ENCODE data around the gene DOCK4.

DOCK4 gene

DNA sequence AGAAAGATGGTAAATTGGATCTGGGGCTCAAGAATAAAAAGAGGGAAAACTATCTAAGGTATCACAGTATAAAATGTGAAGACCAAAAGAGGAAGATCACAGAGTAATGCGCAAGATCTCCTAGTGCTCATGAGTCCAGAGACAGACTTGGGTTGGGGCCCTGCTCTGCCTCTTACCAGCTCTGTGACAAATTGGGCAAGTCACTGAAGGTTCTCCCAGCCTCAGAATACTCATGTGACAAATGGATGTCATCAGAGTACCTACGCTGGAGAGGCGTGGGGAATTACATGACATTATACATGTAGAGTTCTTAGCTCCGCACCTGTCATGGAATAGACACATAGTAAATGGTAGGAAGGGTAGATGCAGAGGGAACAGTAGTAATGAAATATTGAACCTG is 124.4 kb downstream of the DOCK4 start:
- in situ Hi-C loops (cut with MboI; ENCODE audit: low sequenced_read_pairs), result no loop called here

DNA sequence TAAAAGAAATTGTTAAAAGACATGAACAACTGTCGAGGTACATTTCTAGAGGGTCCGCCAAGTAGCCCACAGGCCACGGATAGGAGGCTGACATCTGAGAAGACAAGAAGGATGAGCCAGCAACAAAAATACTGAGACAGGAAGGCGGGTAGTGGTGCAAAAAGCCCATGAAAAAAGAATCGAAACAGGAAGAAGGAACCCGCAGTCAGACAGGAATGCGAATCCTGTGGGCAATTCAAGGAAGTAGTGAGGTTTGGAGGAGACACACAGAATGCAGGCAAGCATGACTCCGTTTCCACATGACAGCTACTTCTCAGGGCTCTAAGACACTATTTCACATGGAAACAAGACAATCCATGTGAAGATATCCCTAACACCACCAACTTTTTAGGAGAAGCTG is 125.2 kb downstream of the DOCK4 start:
- in situ Hi-C loops (cut with MboI; ENCODE audit: low sequenced_read_pairs), result no loop called here

GRCh38 chr7:112080441-112080840 is 125.8 kb downstream of the DOCK4 start:
- in situ Hi-C loops (cut with MboI; ENCODE audit: low sequenced_read_pairs), result no loop called here

GRCh38 chr7:112079673-112080072 is 126.5 kb downstream of the DOCK4 start:
- in situ Hi-C loops (cut with MboI; ENCODE audit: low sequenced_read_pairs), result no loop called here

DNA sequence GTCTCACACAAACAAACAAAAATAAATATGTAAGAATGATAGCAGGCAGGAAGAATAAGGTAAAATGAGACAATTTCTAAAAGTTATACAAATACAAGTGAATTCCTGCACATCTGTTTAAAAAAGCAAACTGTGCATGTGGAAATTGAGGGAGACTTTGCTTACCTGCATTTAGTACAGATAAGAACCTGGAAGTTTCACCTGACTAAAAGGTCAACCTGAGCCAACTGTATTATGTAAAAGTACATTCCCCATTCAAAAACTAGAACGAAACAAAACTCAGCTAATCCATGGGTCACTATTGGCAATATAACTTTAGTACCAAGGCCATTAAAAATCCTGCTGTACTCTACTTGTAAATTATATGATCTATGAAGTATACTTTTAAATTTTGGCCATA is 127.1 kb downstream of the DOCK4 start:
- in situ Hi-C loops (cut with MboI; ENCODE audit: low sequenced_read_pairs), result no loop called here

GRCh38 chr7:112076324-112076723 is 129.9 kb downstream of the DOCK4 start:
- in situ Hi-C loops (cut with MboI; ENCODE audit: low sequenced_read_pairs), result no loop called here

- in situ Hi-C loops (cut with MboI; ENCODE audit: low sequenced_read_pairs), result no loop called here
These were observed 131.7 kb downstream of the DOCK4 start for GRCh38 chr7:112074464-112074863.

- in situ Hi-C loops (cut with MboI; ENCODE audit: low sequenced_read_pairs), result no loop called here
These were observed 132.7 kb downstream of the DOCK4 start for GRCh38 chr7:112073530-112073929.

GRCh38 chr7:112072541-112073245 is 133.5 kb downstream of the DOCK4 start:
- in situ Hi-C loops (cut with MboI; ENCODE audit: low sequenced_read_pairs), result no loop called here

DNA sequence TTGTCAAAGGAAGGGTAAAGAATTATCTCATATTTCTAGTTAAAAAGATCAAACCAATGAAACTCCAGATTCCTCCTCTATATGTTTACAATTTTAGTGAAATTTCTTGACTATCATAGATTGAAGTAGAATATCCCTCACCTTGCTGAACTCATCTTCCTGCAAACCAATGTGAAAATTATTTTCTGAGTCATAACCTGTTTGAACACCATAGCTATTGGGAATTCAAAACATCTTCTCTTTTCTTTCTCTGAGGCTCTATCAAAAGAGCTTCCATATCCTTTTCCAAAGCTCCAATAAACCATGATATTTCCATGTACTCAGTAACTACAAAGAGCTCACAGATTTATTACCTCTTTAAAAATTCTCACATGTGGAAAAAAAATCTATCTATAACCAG is 134.3 kb downstream of the DOCK4 start:
- in situ Hi-C loops (cut with MboI; ENCODE audit: low sequenced_read_pairs), result no loop called here

DNA sequence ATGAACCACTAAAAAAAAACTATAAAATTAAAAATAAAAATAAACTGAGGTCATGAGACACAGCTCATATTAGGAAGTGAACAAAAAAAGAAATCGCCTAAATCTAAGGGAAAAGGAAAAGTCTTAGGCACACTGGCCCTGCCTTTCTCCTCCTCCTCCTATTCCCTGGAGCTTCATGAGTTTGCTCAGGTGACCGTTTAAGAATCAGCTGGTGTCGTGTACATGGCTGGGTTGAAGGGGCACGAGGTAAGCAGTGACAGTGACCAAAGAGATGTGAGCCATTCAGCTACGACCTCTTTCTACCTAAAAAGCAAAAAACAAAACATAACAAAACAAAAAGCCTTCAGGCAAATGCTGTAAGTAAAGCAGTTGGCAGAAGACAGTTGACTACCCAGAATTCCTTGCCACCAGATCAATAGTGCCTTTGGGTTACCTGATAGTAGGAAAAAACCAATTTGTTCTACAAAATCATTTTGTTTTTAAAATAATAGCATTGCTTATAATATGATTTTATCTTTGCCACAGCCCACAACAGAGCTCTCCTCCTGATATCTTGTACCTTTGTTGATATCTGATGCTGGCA is 135.4 kb downstream of the DOCK4 start:
- in situ Hi-C loops (cut with MboI; ENCODE audit: low sequenced_read_pairs), result no loop called here

DNA sequence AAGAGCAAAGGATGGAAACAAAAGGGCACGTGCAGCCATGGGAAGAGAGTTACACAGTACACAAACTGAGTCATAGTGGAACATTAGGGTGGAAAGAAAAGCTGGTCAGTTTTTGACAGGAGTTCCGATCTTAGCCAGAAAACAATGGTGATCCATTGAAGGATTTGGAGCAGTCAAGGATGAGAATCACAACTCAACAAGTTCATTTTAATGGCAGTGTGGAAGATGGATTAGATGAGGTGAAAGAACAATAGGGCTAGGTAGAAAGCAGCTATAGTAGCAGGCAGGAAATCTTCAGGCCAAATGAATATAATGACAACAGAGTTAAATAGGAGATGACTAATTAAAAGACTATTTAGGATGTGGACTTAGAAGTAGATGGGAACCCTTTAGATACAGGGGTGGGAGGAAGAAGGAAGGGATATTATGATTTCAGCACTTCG is 136.3 kb downstream of the DOCK4 start:
- in situ Hi-C loops (cut with MboI; ENCODE audit: low sequenced_read_pairs), result no loop called here

DNA sequence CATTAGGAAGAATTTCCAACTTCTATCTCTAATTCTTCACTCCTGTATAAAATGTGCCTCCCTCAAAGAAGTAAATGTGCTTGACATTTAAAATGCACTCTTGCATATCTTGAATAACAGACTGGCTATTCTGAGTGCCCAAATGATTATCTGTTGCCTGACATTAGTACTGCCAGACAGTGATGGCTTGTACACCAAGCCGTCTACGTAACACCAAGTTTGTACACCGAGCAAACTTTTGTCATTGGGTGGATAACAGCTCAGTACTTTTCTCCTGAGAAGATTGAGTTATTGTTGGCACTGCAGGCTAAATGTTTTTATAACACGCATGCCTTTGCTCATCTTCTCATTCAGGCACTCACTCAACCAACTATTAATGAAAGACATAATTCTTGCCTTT is 137.2 kb downstream of the DOCK4 start:
- in situ Hi-C loops (cut with MboI; ENCODE audit: low sequenced_read_pairs), result no loop called here

GRCh38 chr7:112067632-112068540 is 138.3 kb downstream of the DOCK4 start:
- in situ Hi-C loops (cut with MboI; ENCODE audit: low sequenced_read_pairs), result no loop called here

DNA sequence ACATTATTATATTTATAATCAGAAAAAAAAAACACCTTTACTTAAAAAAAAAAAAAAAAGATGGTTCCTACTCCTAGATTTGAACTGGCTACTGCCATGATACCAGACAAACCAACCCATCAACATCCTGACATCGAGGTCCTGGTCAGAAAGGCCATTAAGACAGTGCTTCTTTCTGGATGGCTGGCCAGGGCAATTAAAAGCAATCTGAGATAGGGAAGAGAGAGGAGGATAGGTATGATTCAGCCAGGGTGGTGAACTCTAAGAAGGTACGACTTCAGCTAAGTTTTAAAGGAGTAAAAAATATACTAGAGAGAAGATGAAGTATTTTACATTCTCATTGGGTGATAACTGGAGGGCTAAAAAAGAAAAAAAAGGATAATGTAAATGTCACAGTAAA is 139.0 kb downstream of the DOCK4 start:
- in situ Hi-C loops (cut with MboI; ENCODE audit: low sequenced_read_pairs), result no loop called here

GRCh38 chr7:112065758-112066157 is 140.4 kb downstream of the DOCK4 start:
- in situ Hi-C loops (cut with MboI; ENCODE audit: low sequenced_read_pairs), result no loop called here

DNA sequence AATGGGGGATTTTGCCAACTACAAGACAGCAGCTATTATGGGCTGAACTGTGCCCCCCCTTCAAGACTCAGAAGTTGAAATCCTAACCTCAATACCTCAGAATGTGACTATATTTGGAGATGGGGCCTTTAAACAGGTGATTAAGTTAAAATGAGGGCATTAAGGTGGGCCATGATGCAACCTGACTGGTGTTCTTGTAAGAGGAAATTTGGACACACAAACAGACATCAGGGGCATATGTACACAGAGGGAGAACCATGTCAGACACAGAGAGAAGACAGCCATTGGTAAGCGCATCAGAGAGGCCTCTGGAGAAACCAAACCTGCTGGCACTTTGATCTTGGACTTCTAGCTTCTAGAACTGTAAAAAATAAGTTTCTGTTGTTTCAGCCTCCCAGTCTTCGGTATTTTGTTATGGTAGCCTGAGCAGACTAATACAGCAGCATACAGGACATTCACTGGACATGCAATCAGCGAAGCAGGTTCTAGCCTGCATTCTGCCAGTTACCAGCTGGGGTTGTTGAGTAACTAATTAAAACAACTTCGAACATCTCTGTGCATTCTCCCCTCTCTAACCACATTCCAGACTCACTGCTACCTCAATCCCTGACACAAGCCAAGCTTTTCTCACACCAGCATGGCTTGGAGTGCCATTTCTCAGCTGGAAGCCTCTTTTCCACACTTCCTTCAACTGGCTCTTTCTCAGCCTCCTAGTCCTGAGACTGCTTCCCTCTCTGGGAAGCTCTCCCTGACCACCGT is 141.4 kb downstream of the DOCK4 start:
- in situ Hi-C loops (cut with MboI; ENCODE audit: low sequenced_read_pairs), result no loop called here

DNA sequence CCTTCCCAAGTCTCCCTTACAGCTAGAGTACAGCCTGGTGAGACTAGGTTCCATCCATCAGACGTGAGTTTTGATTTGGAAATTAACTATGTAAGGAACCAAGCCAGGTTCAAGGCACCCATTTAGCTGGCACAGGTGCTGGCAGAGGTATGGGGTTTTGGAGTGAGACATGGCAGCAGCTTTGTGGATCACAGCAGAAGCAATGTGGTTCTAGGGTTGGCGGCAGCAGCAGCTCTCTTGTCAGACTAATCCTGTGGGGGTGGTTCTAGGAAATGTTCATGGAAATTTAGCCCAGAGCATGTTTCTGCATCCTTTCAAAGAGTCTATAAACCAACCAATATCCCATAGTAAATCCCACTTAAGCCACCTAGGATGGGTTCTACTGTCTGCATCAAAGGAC is 142.2 kb downstream of the DOCK4 start:
- in situ Hi-C loops (cut with MboI; ENCODE audit: low sequenced_read_pairs), result no loop called here

GRCh38 chr7:112061051-112061450 is 145.1 kb downstream of the DOCK4 start:
- in situ Hi-C loops (cut with MboI; ENCODE audit: low sequenced_read_pairs), result no loop called here

GRCh38 chr7:112060625-112061024 is 145.6 kb downstream of the DOCK4 start:
- in situ Hi-C loops (cut with MboI; ENCODE audit: low sequenced_read_pairs), result no loop called here

GRCh38 chr7:112059675-112060074 is 146.5 kb downstream of the DOCK4 start:
- in situ Hi-C loops (cut with MboI; ENCODE audit: low sequenced_read_pairs), result no loop called here

All from HL-60/S4 (cell line).